Right lobe of liver (tissue), 4 donors: ENCODE results near the gene NRL.

Experiments
- CTCF ChIP-seq, 4 donors: fragments of 200-600 bp in 3 of 4; fragments of 450-650 bp in 1 of 4; IDR thresholded peaks; one replicate each; pipeline versions ENCODE4 v1.5.1 to v1.8.0; 2016 to 2022; ENCODE audit warnings: antibody characterized with exemption in 4 of 4, mild to moderate bottlenecking in 2 of 4
- POLR2A ChIP-seq: fragments of 450-650 bp; IDR thresholded peaks from one replicate; pipeline ENCODE4 v1.6.1; 2017; ENCODE audit warnings: antibody characterized with exemption, mild to moderate bottlenecking
- donor health status: DM: no; HTN: no; CAD: no.
- donor health status: DM: no; HTN: no; CAD: no.
- donor health status: DM: no; HTN: yes; CAD: no.

GRCh38 chr14:24159777-24160498 lies 45.2 kb upstream of the NRL start:
- TF ChIP-seq CTCF (IDR thresholded peaks at IDR 0.05) (no peak), POLR2A (no peak)
